GM19467 (cell line): ENCODE data around the gene TMEM238.
"Not testable (repeated sequence)": the region's sequence is repeated elsewhere in the genome, so short reads cannot be mapped to it uniquely, and the experiment has no call there.

Experiments
- ATAC-seq: cut with Tn5 transposase; IDR thresholded peaks from one replicate; pipeline ENCODE4 v1.9.1; 2021; ENCODE audit warnings: mild to moderate bottlenecking, moderate library complexity; ENCODE audit not compliant: unreplicated experiment

The TMEM238 gene

DNA sequence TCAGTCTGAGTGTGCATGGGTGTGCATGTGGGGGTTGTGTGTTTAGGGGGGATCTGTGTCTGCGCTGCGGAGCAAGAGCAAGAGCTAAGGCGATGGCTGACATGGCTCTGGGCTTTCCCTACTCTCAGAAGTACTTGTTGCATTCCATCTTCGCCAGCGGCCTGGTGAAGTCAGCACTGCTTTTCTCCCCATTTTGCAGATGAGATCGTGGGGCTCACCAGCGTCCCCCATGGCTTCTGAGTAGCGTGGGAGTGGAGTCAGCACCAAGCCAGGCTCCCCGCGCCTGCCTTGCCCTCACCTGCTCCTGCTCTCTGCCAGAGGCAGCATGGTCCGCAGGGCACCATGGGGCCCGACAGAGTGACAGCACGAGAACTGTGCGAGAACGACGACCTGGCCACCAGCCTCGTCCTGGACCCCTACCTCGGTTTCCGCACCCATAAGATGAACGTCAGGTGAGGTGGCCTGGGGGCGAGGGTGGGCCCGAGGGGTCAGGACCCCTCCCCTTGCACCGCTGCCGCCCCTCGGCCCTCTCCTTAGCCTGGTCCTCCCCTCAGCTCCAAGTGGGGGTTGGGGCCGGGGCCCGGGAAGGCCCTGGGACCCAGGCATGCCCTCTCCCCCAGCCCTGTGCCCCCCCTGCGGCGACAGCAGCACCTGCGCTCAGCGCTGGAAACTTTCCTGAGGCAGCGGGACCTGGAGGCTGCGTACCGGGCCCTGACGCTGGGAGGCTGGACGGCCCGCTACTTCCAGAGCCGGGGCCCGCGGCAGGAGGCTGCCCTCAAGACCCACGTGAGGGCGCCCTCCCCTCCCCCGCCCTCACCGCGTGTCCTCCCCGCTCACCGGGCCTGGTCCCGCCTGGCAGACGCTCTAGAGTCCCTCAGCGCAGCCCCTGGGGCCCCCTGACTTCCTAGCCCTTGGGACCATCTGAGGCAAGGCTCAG lies 42.2 kb downstream of the TMEM238 start:
- no peak for ATAC-seq

DNA sequence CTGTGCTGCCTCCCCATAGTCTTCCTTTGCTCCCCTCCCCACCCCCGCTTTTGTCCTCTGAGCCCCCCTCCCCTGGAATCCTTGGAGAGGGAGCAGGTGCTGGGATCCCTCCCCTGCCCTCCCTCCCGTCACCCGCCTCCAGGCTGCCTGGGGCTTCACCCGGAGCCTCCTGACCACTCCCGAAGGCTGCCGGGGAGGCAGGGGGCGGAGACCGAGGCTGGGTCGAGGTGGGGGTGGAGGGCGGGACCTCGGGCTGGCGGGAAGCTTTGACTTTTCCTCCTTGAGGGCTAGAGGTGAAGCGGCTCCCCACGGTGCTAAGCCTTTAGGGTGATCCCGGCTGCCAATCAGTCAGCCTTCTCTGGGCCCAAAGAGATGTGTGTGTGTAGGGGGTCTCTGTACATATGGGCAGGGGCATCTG lies 42.9 kb downstream of the TMEM238 start:
- ATAC-seq: no peak

DNA sequence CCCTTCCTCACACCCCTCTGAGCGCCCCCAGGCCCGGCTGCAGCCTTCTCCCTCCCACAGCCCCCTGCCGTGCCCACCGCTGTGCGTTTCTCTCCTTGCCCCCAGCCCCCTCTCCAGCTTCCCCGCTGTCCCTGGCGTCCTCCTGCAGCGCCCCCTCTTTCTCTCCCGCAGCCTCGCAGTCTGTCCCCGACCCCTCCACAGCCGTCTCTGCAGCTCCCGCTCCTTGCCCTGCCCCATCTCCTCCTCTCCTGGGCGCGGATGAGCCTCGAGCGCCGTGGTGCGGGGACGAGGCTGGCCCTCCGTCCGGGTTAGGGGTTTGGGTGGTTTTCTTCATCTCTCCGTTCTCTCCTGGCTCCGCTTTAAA lies 43.3 kb downstream of the TMEM238 start:
- no peak for ATAC-seq

DNA sequence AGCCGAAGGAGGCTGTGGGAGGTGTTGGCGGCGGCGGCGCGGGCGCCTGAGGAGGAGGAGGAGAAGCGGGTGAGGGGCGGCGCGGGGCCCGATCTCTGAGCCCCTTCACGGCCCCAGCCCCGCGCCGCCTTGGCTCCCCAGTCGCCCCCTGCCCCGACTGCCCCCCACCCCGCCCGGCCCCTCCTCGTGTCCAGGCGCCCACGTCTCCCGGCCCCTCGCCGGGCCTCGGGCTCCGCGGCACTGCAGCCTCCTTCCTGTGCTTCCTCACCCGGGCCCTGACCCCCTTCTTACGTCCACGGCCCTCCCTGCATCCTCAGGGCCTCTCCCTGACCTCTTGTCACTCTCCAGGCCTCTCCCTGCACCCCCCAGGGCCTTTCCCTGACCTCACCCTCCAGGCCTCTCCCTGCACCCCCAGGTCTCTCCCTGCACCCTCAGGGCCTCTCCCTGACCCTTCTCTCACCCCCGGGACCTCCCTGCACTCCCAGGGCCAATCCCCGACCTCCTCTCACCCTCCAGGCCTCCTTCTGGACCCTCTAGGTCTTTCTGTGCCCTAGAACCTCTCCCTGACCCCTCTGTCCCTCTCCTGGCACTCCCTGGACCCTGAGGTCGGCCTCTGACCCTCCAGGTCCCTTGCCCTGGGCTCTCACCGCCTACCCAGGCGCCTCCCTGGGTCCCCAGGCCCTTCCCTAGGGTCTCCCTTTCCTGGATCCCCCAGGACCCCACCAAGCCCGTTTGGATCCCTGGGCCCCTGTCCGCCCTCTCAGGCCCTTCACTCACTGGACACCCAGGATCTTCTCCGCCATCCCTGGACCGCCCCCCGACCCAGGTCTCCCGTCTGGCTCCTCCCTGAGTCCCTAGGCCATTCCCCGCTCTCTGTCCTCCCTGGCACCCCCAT lies 44.0 kb downstream of the TMEM238 start:
- ATAC-seq: no peak

DNA sequence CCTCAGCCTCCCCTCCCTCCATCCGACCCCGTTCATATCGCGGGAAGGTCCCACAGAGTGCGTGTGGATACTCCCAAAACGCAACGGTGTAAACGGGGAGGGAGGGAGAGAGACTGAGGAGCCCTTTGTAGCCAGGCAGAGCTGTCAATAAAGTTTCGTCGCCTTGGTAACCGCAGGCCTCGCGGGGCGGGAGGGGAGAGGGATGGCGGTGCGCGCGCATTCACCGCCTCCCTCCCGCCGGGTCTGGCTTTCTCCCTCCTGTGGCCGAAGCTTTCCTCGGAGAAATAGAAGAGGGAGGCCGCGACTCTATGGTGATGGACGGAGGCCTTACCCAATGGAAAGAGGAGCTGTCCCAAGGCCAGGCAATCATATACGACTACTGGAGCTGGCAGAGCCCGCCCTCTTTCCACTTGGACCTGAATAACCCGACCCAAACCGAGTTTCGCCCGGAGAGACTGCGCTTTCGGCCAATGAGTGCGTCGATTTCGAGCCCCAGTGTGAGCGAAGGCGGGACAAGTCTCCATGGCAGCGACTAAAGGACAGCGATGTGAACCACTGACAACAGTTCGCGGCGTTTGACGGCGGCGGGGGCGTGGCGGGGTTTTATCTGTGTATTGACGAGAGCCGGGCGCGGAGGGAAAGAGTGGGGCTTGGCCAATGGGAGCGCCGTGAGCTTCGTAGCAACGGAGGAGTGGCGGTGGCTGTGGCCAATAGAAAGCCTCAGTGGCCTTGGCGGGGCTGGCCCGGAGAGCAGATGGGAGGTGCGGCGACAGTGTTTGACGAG lies 44.8 kb downstream of the TMEM238 start, which contains the start of gene KMT5C:
TSS of gene KMT5C (plus strand) at position 772 of the 784 bp plus-strand sequence. CDS start 2,061 bp downstream, outside the sequence.
- ATAC-seq: peak; percentile 77

DNA sequence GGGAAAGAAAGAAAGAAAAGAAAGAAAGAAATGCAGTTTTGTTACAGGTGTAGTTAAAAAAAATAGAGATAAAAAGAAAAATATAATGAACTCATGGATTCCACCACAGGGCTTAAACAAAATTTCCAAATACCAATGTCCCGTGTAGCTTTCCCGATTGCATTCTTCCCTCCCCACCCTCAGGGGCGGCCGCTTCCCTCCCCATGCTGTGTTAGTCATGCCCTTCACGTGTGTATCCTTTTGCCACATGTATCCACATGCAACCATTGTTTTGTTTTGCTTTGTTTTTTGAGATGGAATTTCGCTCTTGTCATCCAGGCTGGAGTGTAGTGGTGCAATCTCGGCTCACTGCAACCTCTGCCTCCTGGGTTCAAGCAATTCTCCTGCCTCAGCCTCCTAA lies 48.0 kb downstream of the TMEM238 start:
- no peak for ATAC-seq

DNA sequence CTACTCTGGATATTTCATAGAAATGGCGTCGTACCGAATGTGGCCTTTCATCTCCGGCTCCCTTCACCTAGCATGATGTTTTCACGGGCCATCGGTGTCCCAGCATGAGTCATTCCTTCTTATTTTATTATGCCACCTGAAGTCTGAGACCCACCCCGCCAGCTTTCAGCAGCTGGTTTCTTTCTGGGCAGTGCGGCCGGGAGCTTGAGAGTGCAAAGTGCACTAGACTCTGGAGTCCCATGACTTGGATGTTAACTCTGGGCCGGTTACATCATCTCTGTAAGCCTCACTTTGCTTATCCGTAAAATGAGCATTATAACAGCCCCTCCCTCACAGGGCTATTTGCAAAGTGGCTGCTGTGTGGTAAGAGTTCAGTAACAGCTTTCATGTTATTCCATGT lies 50.2 kb downstream of the TMEM238 start:
- ATAC-seq: no peak

DNA sequence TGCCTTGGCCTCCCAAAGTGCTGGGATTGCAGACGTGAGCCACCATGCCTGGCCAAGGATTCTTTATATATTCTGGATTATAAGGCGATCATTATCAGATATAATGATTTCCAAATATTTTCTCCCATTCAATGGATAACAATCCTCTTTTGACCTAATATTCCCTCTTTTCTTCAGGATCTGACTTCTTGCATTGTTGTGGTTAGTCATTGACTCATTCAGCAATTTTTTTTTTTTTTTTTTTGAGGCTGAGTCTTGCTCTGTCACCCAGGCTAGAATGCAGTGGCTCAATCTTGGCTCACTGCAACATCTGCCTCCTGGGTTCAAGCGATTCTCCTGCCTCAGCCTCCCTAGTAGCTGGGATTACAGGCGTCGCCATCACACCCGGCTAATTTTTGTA lies 54.3 kb downstream of the TMEM238 start:
- ATAC-seq: not testable (repeated sequence)
